ENCODE data around the gene TADA2A.

Gene TADA2A

GRCh38 chr17:37458805-37459204 is 52.1 kb downstream of the TADA2A start:
- Mint-ChIP-seq H3K9me3 (no peaks in the 10 kb centered on the region), H3K4me3 (no peak overlapping the region), H3K27me3 (no peaks in the 10 kb centered on the region), H3K36me3 (ENCODE audit: low read depth) (peaks cover 65% of the 10 kb centered on the region), H3K27ac (no peak overlapping the region), H3K4me1 (ENCODE audit: low read depth) (no peaks in the 10 kb centered on the region)
- intact Hi-C loops (cut with micrococcal nuclease), result no loop called here

- Mint-ChIP-seq H3K4me1 (ENCODE audit: low read depth) (no peaks in the 10 kb centered on the region), H3K9me3 (no peaks in the 10 kb centered on the region), H3K27ac (no peak overlapping the region), H3K4me3 (no peak overlapping the region), H3K36me3 (ENCODE audit: low read depth) (peaks cover 81% of the 10 kb centered on the region), H3K27me3 (no peaks in the 10 kb centered on the region)
- intact Hi-C loops (cut with micrococcal nuclease), result no loop called here
These were observed 55.0 kb downstream of the TADA2A start for GRCh38 chr17:37461668-37462067.

GRCh38 chr17:37462492-37462891 is 55.8 kb downstream of the TADA2A start:
- no peak overlapping the region for H3K27ac Mint-ChIP-seq
- no peaks in the 10 kb centered on the region for H3K27me3 Mint-ChIP-seq
- H3K4me3 Mint-ChIP-seq, result no peak overlapping the region
- peaks cover 89% of the 10 kb centered on the region for H3K36me3 Mint-ChIP-seq (ENCODE audit: low read depth)
- no peaks in the 10 kb centered on the region for H3K9me3 Mint-ChIP-seq
- intact Hi-C loops (cut with micrococcal nuclease), result no loop called here
- no peaks in the 10 kb centered on the region for H3K4me1 Mint-ChIP-seq (ENCODE audit: low read depth)

GRCh38 chr17:37463039-37463438 is 56.4 kb downstream of the TADA2A start:
- Mint-ChIP-seq H3K36me3 (ENCODE audit: low read depth) (peaks cover 92% of the 10 kb centered on the region), H3K4me1 (ENCODE audit: low read depth) (no peaks in the 10 kb centered on the region), H3K4me3 (no peak overlapping the region), H3K27me3 (no peaks in the 10 kb centered on the region), H3K9me3 (no peaks in the 10 kb centered on the region), H3K27ac (no peak overlapping the region)
- intact Hi-C loops (cut with micrococcal nuclease), result no loop called here

GRCh38 chr17:37465069-37465616 is 58.5 kb downstream of the TADA2A start:
- Mint-ChIP-seq H3K36me3 (ENCODE audit: low read depth) (peaks cover 91% of the 10 kb centered on the region), H3K4me1 (ENCODE audit: low read depth) (no peaks in the 10 kb centered on the region)

GRCh38 chr17:37466471-37466870 is 59.8 kb downstream of the TADA2A start:
- Mint-ChIP-seq H3K4me3 (no peak overlapping the region), H3K27me3 (no peaks in the 10 kb centered on the region), H3K36me3 (ENCODE audit: low read depth) (peaks cover 93% of the 10 kb centered on the region), H3K4me1 (ENCODE audit: low read depth) (no peaks in the 10 kb centered on the region), H3K9me3 (no peaks in the 10 kb centered on the region), H3K27ac (no peak overlapping the region)
- intact Hi-C loops (cut with micrococcal nuclease), result no loop called here

More at GRCh38 chr17:37465069-37465616, 58.5 kb downstream of the TADA2A start:
- intact Hi-C loops (cut with micrococcal nuclease), result no loop called here
- H3K27ac Mint-ChIP-seq, result no peak overlapping the region
- no peaks in the 10 kb centered on the region for H3K9me3 Mint-ChIP-seq
- H3K27me3 Mint-ChIP-seq, result no peaks in the 10 kb centered on the region
- H3K4me3 Mint-ChIP-seq, result no peak overlapping the region

GRCh38 chr17:37470181-37470580 is 63.5 kb downstream of the TADA2A start:
- Mint-ChIP-seq H3K4me3 (no peak overlapping the region), H3K9me3 (no peaks in the 10 kb centered on the region), H3K4me1 (ENCODE audit: low read depth) (no peaks in the 10 kb centered on the region), H3K27me3 (no peaks in the 10 kb centered on the region), H3K36me3 (ENCODE audit: low read depth) (peaks cover 95% of the 10 kb centered on the region), H3K27ac (no peak overlapping the region)
- intact Hi-C loops (cut with micrococcal nuclease), result no loop called here

- Mint-ChIP-seq H3K27ac (no peak overlapping the region), H3K4me3 (no peak overlapping the region), H3K27me3 (no peaks in the 10 kb centered on the region), H3K36me3 (ENCODE audit: low read depth) (peaks cover 93% of the 10 kb centered on the region), H3K9me3 (no peaks in the 10 kb centered on the region), H3K4me1 (ENCODE audit: low read depth) (peaks cover 10% of the 10 kb centered on the region)
- intact Hi-C loops (cut with micrococcal nuclease), result no loop called here
These were observed 69.2 kb downstream of the TADA2A start for GRCh38 chr17:37475731-37476420.

- H3K4me1 Mint-ChIP-seq (ENCODE audit: low read depth), result peaks cover 10% of the 10 kb centered on the region
- no peaks in the 10 kb centered on the region for H3K9me3 Mint-ChIP-seq
- H3K4me3 Mint-ChIP-seq, result no peak overlapping the region
- no peak overlapping the region for H3K27ac Mint-ChIP-seq
- H3K36me3 Mint-ChIP-seq (ENCODE audit: low read depth), result peaks cover 86% of the 10 kb centered on the region
- intact Hi-C loops (cut with micrococcal nuclease), result no loop called here
- no peaks in the 10 kb centered on the region for H3K27me3 Mint-ChIP-seq
These were observed 69.9 kb downstream of the TADA2A start for GRCh38 chr17:37476431-37477120.

GRCh38 chr17:37478187-37478586 is 71.5 kb downstream of the TADA2A start:
- H3K36me3 Mint-ChIP-seq (ENCODE audit: low read depth), result peaks cover 70% of the 10 kb centered on the region

GRCh38 chr17:37479025-37479424 is 72.3 kb downstream of the TADA2A start:
- H3K27me3 Mint-ChIP-seq, result no peaks in the 10 kb centered on the region
- no peaks in the 10 kb centered on the region for H3K9me3 Mint-ChIP-seq
- intact Hi-C loops (cut with micrococcal nuclease), result no loop called here
- H3K27ac Mint-ChIP-seq, result no peak overlapping the region
- peaks cover 61% of the 10 kb centered on the region for H3K36me3 Mint-ChIP-seq (ENCODE audit: low read depth)
- H3K4me1 Mint-ChIP-seq (ENCODE audit: low read depth), result peaks cover 10% of the 10 kb centered on the region
- no peak overlapping the region for H3K4me3 Mint-ChIP-seq

More at GRCh38 chr17:37478187-37478586, 71.5 kb downstream of the TADA2A start:
- Mint-ChIP-seq H3K4me1 (ENCODE audit: low read depth) (peaks cover 10% of the 10 kb centered on the region), H3K4me3 (no peak overlapping the region), H3K9me3 (no peaks in the 10 kb centered on the region), H3K27ac (no peak overlapping the region), H3K27me3 (no peaks in the 10 kb centered on the region)
- intact Hi-C loops (cut with micrococcal nuclease), result no loop called here

- intact Hi-C loops (cut with micrococcal nuclease), result no loop called here
- no peaks in the 10 kb centered on the region for H3K9me3 Mint-ChIP-seq
- H3K36me3 Mint-ChIP-seq (ENCODE audit: low read depth), result peaks cover 51% of the 10 kb centered on the region
- no peaks in the 10 kb centered on the region for H3K27me3 Mint-ChIP-seq
- H3K27ac Mint-ChIP-seq, result no peak overlapping the region
- peaks cover 9% of the 10 kb centered on the region for H3K4me1 Mint-ChIP-seq (ENCODE audit: low read depth)
- no peak overlapping the region for H3K4me3 Mint-ChIP-seq
These were observed 73.7 kb downstream of the TADA2A start for GRCh38 chr17:37480427-37480826.

GRCh38 chr17:37481001-37481665 is 74.4 kb downstream of the TADA2A start:
- H3K27ac Mint-ChIP-seq, result no peak overlapping the region
- intact Hi-C loops (cut with micrococcal nuclease), result no loop called here
- H3K36me3 Mint-ChIP-seq (ENCODE audit: low read depth), result peaks cover 44% of the 10 kb centered on the region
- H3K4me1 Mint-ChIP-seq (ENCODE audit: low read depth), result peaks cover 2% of the 10 kb centered on the region
- no peak overlapping the region for H3K4me3 Mint-ChIP-seq
- H3K9me3 Mint-ChIP-seq, result no peaks in the 10 kb centered on the region
- no peaks in the 10 kb centered on the region for H3K27me3 Mint-ChIP-seq
